Endothelial cell of umbilical vein (primary cell): ENCODE results near the gene KANK2. TPM values are rescaled to one million over a fixed set of nuclear protein-coding genes. Genes with fewer than 3 reads are reported as not detected.

ENCODE experiments used
- BruUV-seq: library from RNA; stranded (reverse); fragments of 400-500 nt; replicated peaks from 2 replicates; lab custom pipeline; 2021; lab: Mats Ljungman, UMichigan
- CTCF ChIA-PET: fragments of 300-600, 350-600 bp; sonication (Branson Sonifier 250); formaldehyde crosslinking; loops from one replicate; lab custom pipeline; 2021; ENCODE audit warnings: antibody characterized with exemption, inconsistent platforms; lab: Charles Lee
- POLR2A ChIA-PET: fragments of 300-600, 350-600 bp; sonication (Branson Sonifier 250); formaldehyde crosslinking; loops from one replicate; lab custom pipeline; 2021; ENCODE audit warnings: antibody characterized with exemption, inconsistent platforms; lab: Charles Lee
- DNase-seq: peaks from one replicate; pipeline ENCODE4 v3.0.0-alpha.2; 2011; ENCODE audit warnings: low read depth, low spot score
- FAIRE-seq: peaks from 2 replicates; lab custom pipeline; 2011; peaks lifted over from hg19 to GRCh38; lab: Jason Lieb, UNC
- H2AFZ ChIP-seq: 2 replicates; pipeline ENCODE4 v1.6.0; 2012; ENCODE audit warnings: low read depth, low read length, control low read depth, inconsistent platforms
- H3K27ac ChIP-seq: 2 replicates; pipeline ENCODE4 v1.5.1; 2011; ENCODE audit warnings: low read depth, mild to moderate bottlenecking, control low read depth, low read length, moderate library complexity; ENCODE audit not compliant: insufficient read depth
- H3K27me3 ChIP-seq, 2 experiments: 2 replicates each; pipeline versions ENCODE4 v1.6.0 to v1.6.1; 2011; ENCODE audit warnings: low read length in 2 of 2, mixed read lengths in 1 of 2; ENCODE audit not compliant: control insufficient read depth in 2 of 2, insufficient read depth in 2 of 2
- H3K36me3 ChIP-seq, 2 experiments: 2 replicates in 1 of 2; 3 replicates in 1 of 2; pipeline ENCODE4 v1.5.1; 2011; ENCODE audit warnings: low read length in 2 of 2, mild to moderate bottlenecking in 1 of 2, moderate library complexity in 1 of 2; ENCODE audit not compliant: control insufficient read depth in 2 of 2, insufficient read depth in 2 of 2; ENCODE audit errors: extremely low read depth in 1 of 2
- H3K4me1 ChIP-seq: 3 replicates; pipeline ENCODE4 v1.5.1; 2011; ENCODE audit warnings: mild to moderate bottlenecking, low read length; ENCODE audit not compliant: control insufficient read depth, insufficient read depth; ENCODE audit errors: extremely low read depth
- H3K4me2 ChIP-seq: 2 replicates; pipeline ENCODE4 v1.6.1; 2011; ENCODE audit warnings: low read length, control low read depth, mixed read lengths; ENCODE audit not compliant: insufficient read depth
- H3K4me3 ChIP-seq, 3 experiments: fragments of 200-600 bp in 1 of 3; sonication (generic), shearing (Covaris generic) in 1 of 3; replicated peaks in 1 of 3; 2 replicates each; pipeline ENCODE4 v1.5.1; 2011 to 2016; ENCODE audit warnings: control low read depth in 3 of 3, low read length in 3 of 3, mild to moderate bottlenecking in 2 of 3, inconsistent platforms in 1 of 3, low read depth in 1 of 3, moderate library complexity in 1 of 3; ENCODE audit not compliant: insufficient read depth in 1 of 3
- H3K79me2 ChIP-seq: 2 replicates; pipeline ENCODE4 v1.6.0; 2012; ENCODE audit warnings: low read length, inconsistent platforms; ENCODE audit not compliant: control insufficient read depth, insufficient read depth
- H3K9ac ChIP-seq: replicated peaks from 2 replicates; pipeline ENCODE3; 2011; ENCODE audit warnings: low read length, control low read depth; ENCODE audit not compliant: insufficient read depth; ENCODE audit errors: extremely low read depth
- H3K9me1 ChIP-seq: replicated peaks from 3 replicates; pipeline ENCODE4 v1.6.0; 2011; ENCODE audit warnings: mild to moderate bottlenecking, low read length; ENCODE audit not compliant: control insufficient read depth, insufficient read depth; ENCODE audit errors: extremely low read depth
- H3K9me3 ChIP-seq: replicated peaks from 2 replicates; pipeline ENCODE4 v1.5.1; 2012; ENCODE audit warnings: low read length, inconsistent platforms; ENCODE audit not compliant: control insufficient read depth, insufficient read depth
- H4K20me1 ChIP-seq: replicated peaks from 2 replicates; pipeline ENCODE3; 2011; ENCODE audit warnings: mild to moderate bottlenecking, low read length; ENCODE audit not compliant: control insufficient read depth, insufficient read depth; ENCODE audit errors: extremely low read depth
- CTCF ChIP-seq, 2 donors: IDR thresholded peaks; 1 replicate in 1 of 2; 2 replicates in 1 of 2; pipeline ENCODE4 v1.5.1; 2011; ENCODE audit warnings: low read length in 2 of 2, mild to moderate bottlenecking in 2 of 2, moderate library complexity in 2 of 2, control low read depth in 1 of 2, inconsistent platforms in 1 of 2, low read depth in 1 of 2; ENCODE audit not compliant: insufficient read depth in 1 of 2; ENCODE audit errors: extremely low read depth in 1 of 2
- EZH2 ChIP-seq: IDR thresholded peaks from 2 replicates; pipeline ENCODE4 v1.6.1; 2012; ENCODE audit warnings: borderline replicate concordance, low read depth, mild to moderate bottlenecking, moderate library complexity, low read length, inconsistent platforms; ENCODE audit not compliant: severe bottlenecking
- FOS ChIP-seq: IDR thresholded peaks from 2 replicates; pipeline ENCODE4 v1.6.1; 2011; ENCODE audit warnings: mild to moderate bottlenecking, low read length, moderate library complexity, borderline replicate concordance; ENCODE audit not compliant: insufficient read depth
- GATA2 ChIP-seq: IDR thresholded peaks from 2 replicates; pipeline ENCODE4 v1.7.0; 2011; ENCODE audit warnings: low read depth, mild to moderate bottlenecking, moderate library complexity, mixed read lengths, low read length; ENCODE audit not compliant: insufficient read length, insufficient read depth
- JUN ChIP-seq: IDR thresholded peaks from 2 replicates; pipeline ENCODE4 v1.6.1; 2011; ENCODE audit warnings: borderline replicate concordance, low read depth; ENCODE audit not compliant: insufficient read length, insufficient read depth
- MYC ChIP-seq: IDR thresholded peaks from one replicate; pipeline ENCODE4 v1.6.1; 2011; ENCODE audit warnings: mild to moderate bottlenecking, low read depth, low read length
- POLR2A ChIP-seq: IDR thresholded peaks from 2 replicates; pipeline ENCODE4 v1.6.1; 2012; ENCODE audit warnings: low read depth, mild to moderate bottlenecking, control low read depth, low read length
- POLR2AphosphoS5 ChIP-seq: IDR thresholded peaks from 2 replicates; pipeline ENCODE4 v1.6.1; 2012; ENCODE audit warnings: low read depth, mild to moderate bottlenecking, control low read depth, low read length, moderate library complexity; ENCODE audit not compliant: insufficient read depth
- dilution Hi-C: fragments of 300-500 bp; cut with MboI; formaldehyde crosslinking; loops from one replicate; pipeline ENCODE4 v1.15.0; 2019; ENCODE audit warnings: low sequenced_read_pairs; ENCODE audit not compliant: extremely low pct_ligation_motif_present
- intact Hi-C: fragments of 100-400 bp; cut with micrococcal nuclease; formaldehyde crosslinking; loops from one replicate; pipeline ENCODE4 v1.10.0; 2022
- polyA plus RNA-seq, 4 experiments: library from polyadenylated mRNA; depleted of rRNA in 3 of 4; stranded (reverse) in 3 of 4; unstranded in 1 of 4; fragments of >200 nt; gene quantifications; 2 replicates each; pipeline versions ENCODE4 v1.2.1 to v1.2.3, GENCODE V29; 2011 to 2012; ENCODE audit warnings: missing spikeins in 1 of 4
- total RNA-seq: library from RNA; stranded (reverse); gene quantifications from 2 replicates; pipeline ENCODE4 v1.2.3, GENCODE V29; 2021
- TF ChIP-seq, protein P1 (sequence below): IDR thresholded peaks from 2 replicates; pipeline ENCODE4 v1.6.1; 2011; ENCODE audit not compliant: insufficient read depth, insufficient read length

The KANK2 gene
- total and polyA plus RNA-seq, 2 donors (not counting 3 experiments of a cell fraction or from before 2014, with no cell fraction given) = 41.7 to 77.9 TPM

GRCh38 chr19:11171144-11171543 lies 26.2 kb downstream of the KANK2 start:
- H3K27ac ChIP-seq = no peak overlapping the region
- H3K9ac ChIP-seq = no peak overlapping the region
- H3K27me3 ChIP-seq = no peaks in the 10 kb centered on the region
- dilution Hi-C loops = no loop called here
- ChIA-PET POLR2A (no interaction called here), CTCF (interaction anchor here (6.2 kb wide), 1 partner anchor 45 kb away, joined by 29 read pairs; no protein-coding TSS in a partner anchor)
- no TSS peak for BruUV-seq
- no peak overlapping the region for H2AFZ ChIP-seq
- H3K4me3 ChIP-seq = no peak overlapping the region
- intact Hi-C loops = no loop called here
- H3K9me3 ChIP-seq = no peaks in the 10 kb centered on the region
- DNase-seq (no peak), FAIRE-seq (no peak)
- no peaks in the 10 kb centered on the region for H3K79me2 ChIP-seq
- H3K4me1 ChIP-seq = peaks cover 18% of the 10 kb centered on the region
- no peaks in the 10 kb centered on the region for H3K9me1 ChIP-seq
- no peaks in the 10 kb centered on the region for H4K20me1 ChIP-seq
- peaks cover 18 to 39% of the 10 kb centered on the region in 2 experiments for H3K36me3 ChIP-seq
- H3K4me2 ChIP-seq = no peak overlapping the region
- TF ChIP-seq EZH2 (no peak), FOS (no peak), POLR2A (no peak), CTCF (IDR thresholded peaks at IDR 0.05; ENCODE audit: extremely low read depth in 1 of 2, insufficient read depth in 1 of 2, low read depth in 1 of 2, low read length in 2 of 2) (no peak), POLR2AphosphoS5 (no peak), MYC (no peak), JUN (no peak), GATA2 (no peak)
- TF ChIP-seq, protein P1, sequence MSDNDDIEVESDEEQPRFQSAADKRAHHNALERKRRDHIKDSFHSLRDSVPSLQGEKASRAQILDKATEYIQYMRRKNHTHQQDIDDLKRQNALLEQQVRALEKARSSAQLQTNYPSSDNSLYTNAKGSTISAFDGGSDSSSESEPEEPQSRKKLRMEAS = no peak
